ENCODE data around the gene FGFBP1.
A peak's percentile ranks its signal among the peaks of the same experiment; 100 is the strongest.

The FGFBP1 gene

GRCh38 chr4:15928883-15929282 is 9.7 kb downstream of the FGFBP1 start:
- no peak for TF ChIP-seq TCF4 (CRISPR knock-in tag; IDR thresholded peaks at IDR 0.05; ENCODE audit: borderline replicate concordance)
- ATAC-seq: no peak; the same call in 2 of the 3 replicates

GRCh38 chr4:15926486-15926885 is 12.1 kb downstream of the FGFBP1 start:
- no peak for TF ChIP-seq ARNTL (CRISPR knock-in tag; IDR thresholded peaks at IDR 0.05; ENCODE audit: borderline replicate concordance, low read depth)
- no peak for TF ChIP-seq ISL1 (CRISPR knock-in tag; IDR thresholded peaks at IDR 0.05)
- TF ChIP-seq SNAI2 (CRISPR knock-in tag; IDR thresholded peaks at IDR 0.05): no peak
- ATAC-seq: no peak

GRCh38 chr4:15925830-15926229 is 12.7 kb downstream of the FGFBP1 start:
- no peak for ATAC-seq
- TF ChIP-seq ZNF8 (CRISPR knock-in tag; IDR thresholded peaks at IDR 0.05) (no peak), PATZ1 (CRISPR knock-in tag; IDR thresholded peaks at IDR 0.05; ENCODE audit: borderline replicate concordance) (no peak), ESRRG (CRISPR knock-in tag; IDR thresholded peaks at IDR 0.05) (no peak), PPARA (CRISPR knock-in tag; IDR thresholded peaks at IDR 0.05; ENCODE audit: borderline replicate concordance) (no peak), SNAI2 (CRISPR knock-in tag; IDR thresholded peaks at IDR 0.05) (no peak), RARB (CRISPR knock-in tag; IDR thresholded peaks at IDR 0.05) (no peak), ZFP3 (CRISPR knock-in tag; IDR thresholded peaks at IDR 0.05) (no peak), ZNF70 (CRISPR knock-in tag; IDR thresholded peaks at IDR 0.05) (no peak), TSHZ2 (CRISPR knock-in tag; IDR thresholded peaks at IDR 0.05) (no peak)

- ATAC-seq: peak; percentile 40; the same call in 2 of the 3 replicates
- TF ChIP-seq PATZ1 (CRISPR knock-in tag; IDR thresholded peaks at IDR 0.05; ENCODE audit: borderline replicate concordance): no peak
- TF ChIP-seq POU6F1 (CRISPR knock-in tag; IDR thresholded peaks at IDR 0.05; ENCODE audit: borderline replicate concordance, low read depth): no peak
- TF ChIP-seq ZFP3 (CRISPR knock-in tag; IDR thresholded peaks at IDR 0.05): no peak
- no peak for TF ChIP-seq GLIS3 (CRISPR knock-in tag; IDR thresholded peaks at IDR 0.05)
- no peak for TF ChIP-seq CREB5 (CRISPR knock-in tag; IDR thresholded peaks at IDR 0.05; ENCODE audit: low read depth)
- no peak for TF ChIP-seq SNAI2 (CRISPR knock-in tag; IDR thresholded peaks at IDR 0.05)
- no peak for TF ChIP-seq OSR1 (CRISPR knock-in tag; IDR thresholded peaks at IDR 0.05)
These were observed 17.0 kb downstream of the FGFBP1 start for GRCh38 chr4:15921592-15921932.

Data from SK-N-SH treated with all-trans-retinoic acid at 6 μM for 48 hours (cell line).